HAP-1 (cell line): ENCODE results near the gene GDNF.

Source experiments
- DNase-seq, 2 experiments: peaks; one replicate each; pipeline ENCODE4 v3.0.0-alpha.2; 2016 to 2020; ENCODE audit warnings: low spot score in 2 of 2
- H3K27me3 ChIP-seq: fragments of 250-450 bp; sonication (Bioruptor Pico); 2 replicates; pipeline ENCODE4 v1.5.1; 2020; ENCODE audit warnings: low read depth, mild to moderate bottlenecking, moderate library complexity
- H3K36me3 ChIP-seq: fragments of 250-450 bp; sonication (Bioruptor Pico); replicated peaks from 2 replicates; pipeline ENCODE4 v1.5.1; 2020; ENCODE audit warnings: mild to moderate bottlenecking
- H3K4me1 ChIP-seq: fragments of 250-450 bp; sonication (Bioruptor Pico); 2 replicates; pipeline ENCODE4 v1.5.1; 2020; ENCODE audit warnings: mild to moderate bottlenecking
- H3K4me3 ChIP-seq: fragments of 250-450 bp; sonication (Bioruptor Pico); 2 replicates; pipeline ENCODE4 v1.5.1; 2020; ENCODE audit warnings: mild to moderate bottlenecking, moderate library complexity
- H3K9me3 ChIP-seq: fragments of 250-450 bp; sonication (Bioruptor Pico); 2 replicates; pipeline ENCODE4 v1.5.1; 2020; ENCODE audit warnings: mild to moderate bottlenecking, moderate library complexity
- in situ Hi-C: fragments of 300-500 bp; cut with MboI; formaldehyde crosslinking; loops from 3 replicates; pipeline ENCODE4 v1.14.3; 2020; ENCODE audit warnings: low sequenced_read_pairs, inconsistent platforms, mixed read lengths

The GDNF gene

DNA sequence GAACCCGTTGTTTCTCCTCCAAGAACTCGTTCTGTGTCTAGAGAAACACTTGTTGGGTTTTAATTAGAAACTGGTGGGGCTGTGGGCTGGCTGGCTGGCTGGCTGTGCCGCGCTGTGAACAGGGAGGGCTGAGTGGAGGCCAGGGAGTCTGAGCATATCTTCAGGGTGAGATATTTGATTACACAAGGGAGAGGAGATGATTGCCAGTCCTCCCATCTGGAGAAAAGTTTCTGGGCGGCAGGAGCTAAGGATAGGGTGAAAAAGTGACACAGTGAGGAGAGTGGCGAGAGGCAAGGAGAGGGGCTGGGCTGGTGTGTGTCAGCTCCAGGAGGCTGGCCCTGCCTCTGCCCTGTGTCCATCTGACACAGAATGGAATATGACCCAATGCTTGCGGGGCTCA lies 63.0 kb downstream of the GDNF start:
- in situ Hi-C loops = no loop called here
- no peak overlapping the region for H3K4me3 ChIP-seq
- H3K4me1 ChIP-seq = no peaks in the 10 kb centered on the region
- no peak for DNase-seq
- no peaks in the 10 kb centered on the region for H3K36me3 ChIP-seq
- H3K9me3 ChIP-seq = peaks cover 10% of the 10 kb centered on the region; the same call in 1 of the 2 replicates
- H3K27me3 ChIP-seq = no peaks in the 10 kb centered on the region

DNA sequence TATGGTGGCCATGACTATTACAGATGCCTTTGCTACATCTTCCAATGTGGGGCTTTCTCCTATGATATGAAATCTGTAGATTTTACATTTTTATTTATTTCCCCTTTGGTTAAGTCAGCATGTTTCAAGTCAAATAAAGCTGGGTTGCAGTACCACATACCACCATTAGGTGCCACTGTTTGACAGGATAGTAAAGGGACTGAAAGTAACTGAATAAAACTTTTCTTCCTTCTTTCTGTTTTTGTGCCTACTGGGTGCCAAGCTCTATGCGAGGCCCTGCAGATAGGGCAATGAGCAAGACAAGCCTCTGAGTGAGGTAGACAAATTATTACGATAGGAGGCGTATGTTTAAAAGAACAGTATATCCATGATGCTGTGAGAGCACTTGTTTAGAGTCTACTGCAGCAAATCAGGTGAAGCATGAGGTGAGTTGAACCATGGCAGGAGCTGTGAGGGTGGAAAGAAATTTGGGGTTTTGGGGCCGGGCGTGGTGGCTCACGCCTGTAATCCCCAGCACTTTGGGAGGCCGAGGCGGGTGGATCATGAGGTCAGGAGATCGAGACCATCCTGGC lies 64.8 kb downstream of the GDNF start:
- DNase-seq = peak in 1 of 2 experiments; percentile 43
- Histone ChIP-seq H3K36me3 (no peaks in the 10 kb centered on the region), H3K4me3 (no peak overlapping the region), H3K4me1 (no peaks in the 10 kb centered on the region), H3K27me3 (no peaks in the 10 kb centered on the region), H3K9me3 (peaks cover 10% of the 10 kb centered on the region; the same call in 1 of the 2 replicates)
- in situ Hi-C loops = no loop called here

DNA sequence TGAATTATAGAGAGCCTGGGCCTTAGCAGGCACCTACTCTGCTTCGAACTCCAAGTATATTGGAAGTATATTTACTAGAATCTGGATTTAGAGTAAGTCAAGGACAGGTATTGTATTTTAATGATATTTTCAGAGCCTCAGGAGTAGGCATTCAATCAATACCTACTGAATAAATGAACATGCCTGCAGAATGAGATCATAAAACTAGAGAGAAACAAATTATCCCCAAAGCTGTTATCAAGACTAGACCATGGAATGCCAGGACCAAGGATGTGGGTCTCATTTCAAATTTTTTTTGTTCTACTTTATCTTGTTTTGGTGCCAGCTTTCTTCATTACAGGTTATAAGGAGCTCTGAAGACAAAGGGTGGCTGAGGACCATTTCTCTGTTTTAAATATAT lies 66.0 kb downstream of the GDNF start:
- in situ Hi-C loops = no loop called here

DNA sequence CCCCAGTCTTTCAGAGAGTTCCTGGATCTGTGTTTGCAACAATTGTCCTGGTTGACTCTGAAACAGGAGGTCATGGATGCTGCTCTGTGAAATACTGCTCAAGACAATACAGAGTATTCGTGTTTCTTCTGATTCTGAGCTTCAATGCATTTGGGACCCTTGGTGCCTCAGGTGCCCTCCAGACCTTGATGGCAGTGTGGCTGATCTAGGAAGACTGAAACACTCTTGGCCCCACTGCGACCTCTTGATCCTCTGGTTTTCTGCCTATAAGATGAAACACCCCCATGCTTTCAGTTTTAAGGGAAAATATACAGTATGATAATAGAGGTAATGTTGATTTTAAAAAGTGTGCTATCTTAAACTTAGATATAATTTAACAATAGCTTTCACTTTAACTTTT lies 67.6 kb downstream of the GDNF start:
- no peak for DNase-seq
- in situ Hi-C loops = no loop called here
- H3K36me3 ChIP-seq = no peaks in the 10 kb centered on the region
- no peaks in the 10 kb centered on the region for H3K4me1 ChIP-seq
- no peak overlapping the region for H3K4me3 ChIP-seq
- peaks cover 10% of the 10 kb centered on the region; the same call in 1 of the 2 replicates for H3K9me3 ChIP-seq
- no peaks in the 10 kb centered on the region for H3K27me3 ChIP-seq

More for the DNA sequence above, 66.0 kb downstream of the GDNF start:
- H3K9me3 ChIP-seq = peaks cover 10% of the 10 kb centered on the region; the same call in 1 of the 2 replicates
- H3K4me3 ChIP-seq = no peak overlapping the region
- DNase-seq = no peak
- no peaks in the 10 kb centered on the region for H3K27me3 ChIP-seq
- H3K4me1 ChIP-seq = no peaks in the 10 kb centered on the region
- no peaks in the 10 kb centered on the region for H3K36me3 ChIP-seq

DNA sequence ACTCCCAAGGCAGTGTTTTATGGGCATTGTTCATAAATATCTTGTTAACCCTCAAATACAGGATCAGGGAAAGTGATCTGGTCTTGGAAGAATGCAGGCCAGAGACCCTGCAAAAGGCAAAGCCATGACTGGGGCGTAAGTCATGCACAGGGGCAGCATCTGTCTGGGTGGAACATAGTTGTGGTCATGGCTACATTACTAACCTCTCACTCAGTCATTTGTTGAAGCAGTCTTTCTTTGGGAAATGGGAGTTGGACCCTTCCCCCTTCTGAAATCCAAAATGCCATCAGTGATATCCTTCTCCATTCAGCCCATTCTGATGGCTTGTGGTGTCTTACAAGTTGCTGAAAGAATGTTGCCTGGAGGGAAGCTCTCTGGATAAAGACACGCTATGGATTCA lies 68.1 kb downstream of the GDNF start:
- H3K4me1 ChIP-seq = no peaks in the 10 kb centered on the region
- H3K27me3 ChIP-seq = no peaks in the 10 kb centered on the region
- no peak overlapping the region for H3K4me3 ChIP-seq
- DNase-seq = no peak
- in situ Hi-C loops = no loop called here
- H3K9me3 ChIP-seq = peaks cover 10% of the 10 kb centered on the region; the same call in 1 of the 2 replicates
- H3K36me3 ChIP-seq = no peaks in the 10 kb centered on the region

DNA sequence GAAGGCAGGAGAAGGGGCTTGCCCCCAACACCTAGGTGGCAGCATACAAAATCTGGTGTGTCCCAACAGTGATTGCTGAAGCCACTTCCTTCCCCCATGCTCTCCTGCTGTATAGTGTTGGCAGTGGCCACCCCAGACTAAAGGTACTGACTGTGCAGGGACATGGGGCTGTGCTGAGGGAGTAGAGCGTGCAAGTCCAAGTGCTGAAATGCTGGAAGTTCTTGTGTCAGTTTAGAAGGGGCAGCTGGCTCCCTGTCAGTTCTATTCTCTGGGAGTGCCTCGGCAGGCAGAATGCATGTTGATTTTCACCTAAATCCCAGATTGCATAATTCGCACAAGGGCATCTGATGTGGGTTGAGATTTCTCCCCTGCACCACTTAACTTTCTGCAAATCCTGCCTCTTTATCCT lies 68.6 kb downstream of the GDNF start:
- DNase-seq = no peak
- H3K9me3 ChIP-seq = peaks cover 10% of the 10 kb centered on the region; the same call in 1 of the 2 replicates
- no peaks in the 10 kb centered on the region for H3K4me1 ChIP-seq
- no peaks in the 10 kb centered on the region for H3K36me3 ChIP-seq
- no peaks in the 10 kb centered on the region for H3K27me3 ChIP-seq
- no peak overlapping the region for H3K4me3 ChIP-seq
- in situ Hi-C loops = no loop called here

DNA sequence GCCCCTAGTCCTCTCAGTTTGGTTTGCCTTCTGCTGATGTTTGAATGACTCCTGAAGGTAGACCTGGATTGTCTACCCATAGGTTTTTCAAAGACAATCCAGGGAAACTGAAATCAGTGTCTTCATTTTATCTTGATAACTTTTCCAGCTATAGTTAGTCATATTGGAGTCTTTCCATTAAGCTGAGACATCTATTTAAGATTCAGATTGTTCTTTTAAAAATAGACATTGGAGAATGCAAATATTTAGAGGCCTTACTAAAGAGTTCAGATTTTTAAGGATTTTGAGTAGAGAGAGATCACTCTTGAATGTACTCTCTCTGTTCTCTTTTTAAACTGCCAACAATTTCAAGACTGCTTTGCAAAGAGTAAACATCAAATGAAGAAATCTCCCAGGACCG lies 69.1 kb downstream of the GDNF start:
- H3K9me3 ChIP-seq = peaks cover 10% of the 10 kb centered on the region; the same call in 1 of the 2 replicates
- no peak overlapping the region for H3K4me3 ChIP-seq
- DNase-seq = no peak
- in situ Hi-C loops = no loop called here
- H3K36me3 ChIP-seq = no peaks in the 10 kb centered on the region
- H3K4me1 ChIP-seq = no peaks in the 10 kb centered on the region
- no peaks in the 10 kb centered on the region for H3K27me3 ChIP-seq

DNA sequence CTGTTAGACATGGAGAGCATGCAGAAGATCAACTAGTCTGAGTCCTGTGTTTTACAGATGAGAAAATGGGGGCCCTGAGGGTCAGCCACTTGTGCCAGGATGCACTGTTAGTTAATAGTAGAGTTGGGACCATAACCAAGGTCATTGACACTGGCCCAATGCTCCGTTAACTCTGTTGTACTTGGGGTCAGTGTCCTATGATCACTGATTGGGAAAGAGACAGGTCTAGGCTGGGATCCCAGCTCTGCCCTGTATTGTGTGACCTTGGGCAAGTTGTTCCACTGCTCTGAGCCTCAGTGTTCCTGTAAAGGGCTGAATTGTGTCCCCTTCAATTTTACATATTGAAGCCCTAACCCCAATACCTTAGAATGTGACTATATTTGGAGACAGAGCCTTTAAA lies 70.0 kb downstream of the GDNF start:
- no peaks in the 10 kb centered on the region for H3K27me3 ChIP-seq
- no peak for DNase-seq
- H3K9me3 ChIP-seq = peaks cover 6% of the 10 kb centered on the region; the same call in 1 of the 2 replicates
- no peaks in the 10 kb centered on the region for H3K36me3 ChIP-seq
- no peak overlapping the region for H3K4me3 ChIP-seq
- no peaks in the 10 kb centered on the region for H3K4me1 ChIP-seq
- in situ Hi-C loops = no loop called here

DNA sequence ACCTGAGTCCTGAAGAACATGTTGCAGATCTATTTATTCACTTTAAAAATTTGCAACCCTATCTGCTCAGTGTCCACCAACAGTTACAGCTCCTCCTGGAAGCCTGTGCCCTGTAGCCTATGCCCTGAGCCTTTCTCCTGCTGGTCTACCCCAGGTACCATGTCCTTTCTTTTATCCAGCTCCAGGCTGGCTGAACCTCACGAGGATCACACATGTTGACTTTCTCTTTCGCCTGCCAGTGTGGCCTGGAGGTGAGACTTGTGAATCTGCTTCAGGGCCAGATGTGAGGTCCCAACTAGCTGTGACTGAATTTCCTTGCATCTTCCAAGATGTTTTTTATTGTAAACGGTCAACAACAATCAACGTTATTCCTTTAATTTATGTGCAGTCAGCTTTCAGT lies 70.7 kb downstream of the GDNF start:
- H3K4me3 ChIP-seq = no peak overlapping the region
- no peaks in the 10 kb centered on the region for H3K36me3 ChIP-seq
- no peaks in the 10 kb centered on the region for H3K4me1 ChIP-seq
- in situ Hi-C loops = no loop called here
- no peaks in the 10 kb centered on the region for H3K27me3 ChIP-seq
- no peak for DNase-seq
- no peaks in the 10 kb centered on the region for H3K9me3 ChIP-seq

DNA sequence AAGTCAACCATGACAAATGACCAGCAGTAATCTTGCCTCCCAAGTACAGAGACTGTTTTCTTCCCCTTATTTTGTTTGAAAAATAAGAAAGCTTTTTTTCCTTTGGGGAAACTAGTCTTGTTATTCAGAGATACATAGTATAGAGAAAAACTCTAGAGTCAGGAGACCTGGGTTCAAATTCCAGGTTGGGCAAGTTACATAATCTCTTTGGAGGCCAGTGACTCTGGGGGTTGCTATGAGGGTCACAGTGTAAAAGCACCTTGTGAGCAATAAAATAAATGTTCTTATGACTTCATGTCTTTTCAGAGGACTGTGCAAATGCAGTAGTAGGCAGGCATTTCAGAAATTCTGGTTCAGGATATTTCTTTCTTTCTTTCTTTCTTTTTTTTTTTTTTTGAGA lies 71.5 kb downstream of the GDNF start:
- no peak for DNase-seq
- no peaks in the 10 kb centered on the region for H3K36me3 ChIP-seq
- no peak overlapping the region for H3K4me3 ChIP-seq
- no peaks in the 10 kb centered on the region for H3K27me3 ChIP-seq
- in situ Hi-C loops = no loop called here
- no peaks in the 10 kb centered on the region for H3K9me3 ChIP-seq
- H3K4me1 ChIP-seq = no peaks in the 10 kb centered on the region

DNA sequence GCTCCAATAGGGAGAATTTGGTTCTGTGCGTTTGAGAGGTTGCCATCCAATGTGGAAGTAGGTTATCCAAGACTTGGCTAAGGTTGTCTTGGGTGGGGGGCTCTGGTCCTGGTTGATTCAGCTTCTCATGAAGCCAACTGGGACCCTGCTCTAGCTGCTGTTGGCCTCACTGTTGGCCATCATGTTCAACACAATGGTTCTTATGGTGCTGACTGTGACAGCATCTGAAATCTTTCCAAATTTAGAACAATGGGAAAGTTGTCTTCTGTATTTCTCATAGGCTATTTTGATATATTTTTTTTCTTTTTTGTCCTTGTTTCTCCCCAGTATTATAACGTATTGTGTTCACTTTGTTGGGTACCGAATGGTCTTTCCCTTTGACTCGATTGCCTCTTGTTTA lies 71.9 kb downstream of the GDNF start:
- in situ Hi-C loops = no loop called here
- no peaks in the 10 kb centered on the region for H3K9me3 ChIP-seq
- no peak for DNase-seq
- no peaks in the 10 kb centered on the region for H3K36me3 ChIP-seq
- no peak overlapping the region for H3K4me3 ChIP-seq
- no peaks in the 10 kb centered on the region for H3K27me3 ChIP-seq
- H3K4me1 ChIP-seq = no peaks in the 10 kb centered on the region

DNA sequence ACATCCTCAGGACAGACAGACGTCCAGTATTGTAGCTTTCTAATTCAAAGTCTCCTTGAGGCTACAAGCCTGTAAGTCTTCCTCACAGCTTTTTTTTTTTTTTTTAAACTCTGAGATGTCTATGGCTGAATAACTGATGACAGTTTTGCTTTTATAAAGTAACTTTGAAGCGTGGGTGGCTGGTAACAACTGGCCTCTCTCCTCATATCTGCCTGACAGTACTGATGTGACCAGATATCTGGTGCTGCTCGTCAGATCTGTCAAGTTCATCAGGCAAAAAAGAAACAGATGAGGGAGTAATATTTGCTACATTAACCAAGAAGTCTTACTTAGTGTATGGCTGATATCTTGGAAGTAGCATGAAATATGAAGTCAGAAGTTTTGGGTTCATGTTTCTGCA lies 72.6 kb downstream of the GDNF start:
- Histone ChIP-seq H3K4me3 (no peak overlapping the region), H3K36me3 (no peaks in the 10 kb centered on the region), H3K9me3 (no peaks in the 10 kb centered on the region), H3K27me3 (no peaks in the 10 kb centered on the region), H3K4me1 (no peaks in the 10 kb centered on the region)
- no peak for DNase-seq
- in situ Hi-C loops = no loop called here
